Lung (tissue), 12 donors: ENCODE data around the gene RASSF5. TPM values are rescaled to one million over a fixed set of nuclear protein-coding genes. Genes with fewer than 3 reads are reported as not detected.

ENCODE experiments used
- ATAC-seq: fragments of 200-7000 bp; cut with Tn5 transposase; one replicate; pipeline ENCODE4 v1.9.1; 2020; ENCODE audit warnings: moderate number of reproducible peaks; ENCODE audit not compliant: insufficient read depth, low FRiP score
- DNase-seq, 3 donors: peaks; one replicate each; pipeline ENCODE4 v3.0.0-alpha.2; 2013 to 2017
- H3K27ac ChIP-seq, 2 donors: one replicate each; pipeline ENCODE4 v1.5.1; 2013; ENCODE audit warnings: mild to moderate bottlenecking in 2 of 2, moderate library complexity in 2 of 2, control low read depth in 1 of 2, inconsistent platforms in 1 of 2, low read depth in 1 of 2, low read length in 1 of 2
- H3K27me3 ChIP-seq, 3 donors: one replicate each; pipeline ENCODE4 v1.5.1; 2013; ENCODE audit warnings: low read length in 2 of 3; ENCODE audit not compliant: control insufficient read depth in 3 of 3, insufficient read depth in 3 of 3
- H3K36me3 ChIP-seq, 4 donors: one replicate each; pipeline ENCODE4 v1.5.1; 2013; ENCODE audit warnings: low read length in 4 of 4, mild to moderate bottlenecking in 1 of 4, moderate library complexity in 1 of 4; ENCODE audit not compliant: control insufficient read depth in 4 of 4, insufficient read depth in 4 of 4
- H3K4me1 ChIP-seq, 5 donors: one replicate each; pipeline ENCODE4 v1.5.1; 2013; ENCODE audit warnings: low read length in 5 of 5, mild to moderate bottlenecking in 2 of 5, moderate library complexity in 1 of 5; ENCODE audit not compliant: control insufficient read depth in 5 of 5, insufficient read depth in 5 of 5
- H3K4me3 ChIP-seq: one replicate; pipeline ENCODE4 v1.5.1; 2013; ENCODE audit warnings: mild to moderate bottlenecking, control low read depth, moderate library complexity
- H3K9ac ChIP-seq, 2 donors: one replicate each; pipeline ENCODE4 v1.5.1; 2013; ENCODE audit warnings: low read length in 2 of 2, control low read depth in 1 of 2; ENCODE audit not compliant: insufficient read depth in 1 of 2
- H3K9me3 ChIP-seq, 4 donors: one replicate each; pipeline ENCODE4 v1.5.1; 2013; ENCODE audit warnings: low read length in 3 of 4, mild to moderate bottlenecking in 1 of 4, moderate library complexity in 1 of 4; ENCODE audit not compliant: control insufficient read depth in 4 of 4, insufficient read depth in 3 of 4
- CTCF ChIP-seq: IDR thresholded peaks from 2 replicates; pipeline ENCODE4 v1.5.1; 2012; ENCODE audit warnings: mild to moderate bottlenecking; ENCODE audit errors: control extremely low read depth, extremely low read depth
- WGBS, 2 donors: extraction: QIAGEN DNeasy Blood & Tissue Kit; methylation state at CpG; one replicate each; pipeline ENCODE4 v1.1.7; 2013; 5-methylcytosine and 5-hydroxymethylcytosine counted together
- polyA plus RNA-seq, 2 donors: library from polyadenylated mRNA; stranded (reverse); fragments of 200-250 nt; gene quantifications; one replicate each; pipeline ENCODE4 v1.2.1, GENCODE V29; 2013
- total RNA-seq, 2 donors: library from RNA; depleted of rRNA in 1 of 2; stranded (reverse); fragments of >200 nt in 1 of 2; gene quantifications; one replicate each; pipeline ENCODE4 v1.2.1, GENCODE V29; 2014 to 2021
- donor health status: control.
- donor health status: control.
- donor health status: Bipolar disorder and iron deficiency.
- donor health status: healthy.
- donor health status: DM: yes; HTN: yes; CAD: no.

The RASSF5 gene
- total and polyA plus RNA-seq, 4 donors: 10.3 to 38.2 (median 30.7) TPM

GRCh38 chr1:206510371-206510770 is 3.0 kb downstream of the RASSF5 start:
- no peak overlapping the region for H3K9ac ChIP-seq
- H3K4me3 ChIP-seq: no peak overlapping the region
- WGBS, 2 donors: 91 to 98% methylated on average over 5 of the region's 5 CpGs
- H3K9me3 ChIP-seq: no peaks in the 10 kb centered on the region
- DNase-seq: no peak
- H3K27ac ChIP-seq: peak overlapping the region in 1 of 2 donors; percentile 4
- peaks cover 0 to 38% (median 14%) of the 10 kb centered on the region in 5 donors for H3K4me1 ChIP-seq
- H3K27me3 ChIP-seq: peaks cover 0 to 18% (median 7%) of the 10 kb centered on the region in 3 donors
- ATAC-seq: no peak
- no peak for TF ChIP-seq CTCF
- H3K36me3 ChIP-seq: no peaks in the 10 kb centered on the region

- H3K4me3 ChIP-seq: no peak overlapping the region
- ATAC-seq (no peak), DNase-seq (peak; percentile 64 to 71 (median 69))
- H3K36me3 ChIP-seq: no peaks in the 10 kb centered on the region
- peaks cover 0 to 10% (median 0%) of the 10 kb centered on the region in 3 donors for H3K27me3 ChIP-seq
- H3K9me3 ChIP-seq: no peaks in the 10 kb centered on the region
- H3K27ac ChIP-seq: peak overlapping the region in 1 of 2 donors; percentile 41
- 78 to 80% methylated on average over 14 of the region's 14 CpGs for WGBS, 2 donors
- TF ChIP-seq CTCF: no peak
- peaks cover 0 to 38% (median 14%) of the 10 kb centered on the region in 5 donors for H3K4me1 ChIP-seq
- peak overlapping the region in 1 of 2 donors; percentile 54 for H3K9ac ChIP-seq
Observed at GRCh38 chr1:206511362-206512057, 4.2 kb downstream of the RASSF5 start.

GRCh38 chr1:206512058-206512850 is 4.9 kb downstream of the RASSF5 start:
- Histone ChIP-seq H3K27me3 (peaks cover 0 to 7% (median 0%) of the 10 kb centered on the region in 3 donors), H3K4me3 (no peak overlapping the region), H3K27ac (peak overlapping the region in 1 of 2 donors; percentile 63), H3K36me3 (no peaks in the 10 kb centered on the region), H3K4me1 (peaks cover 0 to 36% (median 14%) of the 10 kb centered on the region in 5 donors), H3K9ac (peak overlapping the region in 1 of 2 donors; percentile 54), H3K9me3 (no peaks in the 10 kb centered on the region)
- TF ChIP-seq CTCF: no peak
- DNase-seq (peak in 2 of 3 donors; percentile 62 to 63), ATAC-seq (no peak)
- 47 to 66% methylated on average over 14 of the region's 14 CpGs for WGBS, 2 donors
